Measurements from ENCODE around the gene APMAP.

APMAP gene

DNA sequence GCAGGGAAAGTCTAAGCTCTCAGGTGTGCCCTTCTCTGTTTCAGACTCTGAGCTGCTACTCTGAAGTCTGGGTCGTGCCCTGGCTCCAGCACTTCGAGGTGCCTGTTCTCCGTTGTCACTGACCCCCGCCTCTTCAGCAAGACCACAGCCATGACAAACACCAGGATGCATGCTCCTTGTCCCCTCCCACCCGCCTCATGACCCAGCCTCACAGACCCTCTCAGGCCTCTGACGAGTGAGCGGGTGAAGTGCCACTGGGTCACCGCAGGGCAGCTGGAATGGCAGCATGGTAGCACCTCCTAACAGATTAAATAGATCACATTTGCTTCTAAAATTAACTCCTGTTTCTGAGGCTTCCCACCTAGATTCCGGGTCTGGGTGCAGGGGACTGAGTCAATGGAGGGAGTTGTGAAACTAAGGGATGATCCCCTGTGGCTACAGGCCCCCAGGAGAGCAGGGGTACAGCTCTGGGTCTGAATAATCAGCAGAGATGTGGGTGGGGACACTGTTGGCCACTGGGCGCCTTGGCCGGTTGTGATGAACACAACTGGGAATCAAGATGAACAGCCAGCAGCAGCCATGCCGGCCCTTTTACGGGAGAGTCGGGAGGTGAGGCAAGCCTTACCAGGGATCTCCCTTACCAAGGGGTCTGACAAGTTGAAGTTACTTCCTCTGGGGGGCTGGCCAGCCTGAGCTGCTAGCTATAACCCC is 32.8 kb downstream of the APMAP start:
- peaks cover 68% of the 10 kb centered on the region for H3K36me3 ChIP-seq
- no peak for TF ChIP-seq CTCF (IDR thresholded peaks at IDR 0.05; ENCODE audit: low read depth, low read length)
- H3K4me3 ChIP-seq (ENCODE audit: low read depth, low read length): no peak overlapping the region
- H3K27ac ChIP-seq: no peak overlapping the region
- no peaks in the 10 kb centered on the region for H3K27me3 ChIP-seq (ENCODE audit: insufficient read depth, low read depth, severe bottlenecking)
- DNase-seq: no peak
- H3K9me3 ChIP-seq (ENCODE audit: severe bottlenecking): no peaks in the 10 kb centered on the region

DNA sequence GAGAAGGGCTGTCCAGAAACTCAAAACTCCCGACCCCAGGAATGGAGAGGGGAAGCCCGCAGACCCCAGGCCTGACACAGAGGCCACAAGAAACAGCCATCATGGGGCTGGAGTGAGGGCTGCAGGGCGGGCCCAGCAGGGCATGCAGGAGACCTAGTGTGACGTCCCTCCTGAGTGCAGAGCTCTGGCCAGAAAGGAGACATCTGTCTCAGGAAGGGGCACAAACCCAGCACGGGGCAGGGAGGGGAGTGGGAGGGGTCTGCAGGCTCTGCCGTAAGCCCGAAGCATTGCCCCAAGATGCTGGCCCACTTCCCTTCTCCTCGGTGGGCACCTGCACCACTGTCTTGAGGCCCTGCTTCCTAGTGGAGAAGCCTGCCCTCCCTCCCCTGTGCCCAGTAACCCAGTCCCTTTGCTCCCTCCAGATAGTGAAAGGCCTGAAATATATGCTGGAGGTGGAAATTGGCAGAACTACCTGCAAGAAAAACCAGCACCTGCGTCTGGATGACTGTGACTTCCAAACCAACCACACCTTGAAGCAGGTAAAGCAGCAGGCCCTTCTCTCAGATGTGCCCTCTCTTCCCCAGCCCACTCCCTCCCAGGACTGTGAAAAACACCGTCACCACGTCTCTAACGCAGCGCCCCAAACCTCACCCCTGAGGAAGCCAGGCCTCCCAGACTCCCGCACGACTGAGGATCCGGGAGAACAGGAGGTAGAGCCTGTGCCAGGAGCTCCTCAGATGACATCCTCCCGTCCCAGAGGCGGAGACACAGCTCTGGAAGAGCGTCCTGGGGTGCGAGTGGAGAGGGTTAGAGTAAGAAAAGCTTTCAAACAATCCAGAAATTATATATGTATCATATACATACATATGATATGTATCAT is 33.8 kb downstream of the APMAP start:
- no peak overlapping the region for H3K4me3 ChIP-seq (ENCODE audit: low read depth, low read length)
- DNase-seq: no peak
- TF ChIP-seq CTCF (IDR thresholded peaks at IDR 0.05; ENCODE audit: low read depth, low read length): no peak
- H3K27ac ChIP-seq: no peak overlapping the region
- no peaks in the 10 kb centered on the region for H3K27me3 ChIP-seq (ENCODE audit: insufficient read depth, low read depth, severe bottlenecking)
- H3K9me3 ChIP-seq (ENCODE audit: severe bottlenecking): no peaks in the 10 kb centered on the region
- peaks cover 68% of the 10 kb centered on the region for H3K36me3 ChIP-seq

DNA sequence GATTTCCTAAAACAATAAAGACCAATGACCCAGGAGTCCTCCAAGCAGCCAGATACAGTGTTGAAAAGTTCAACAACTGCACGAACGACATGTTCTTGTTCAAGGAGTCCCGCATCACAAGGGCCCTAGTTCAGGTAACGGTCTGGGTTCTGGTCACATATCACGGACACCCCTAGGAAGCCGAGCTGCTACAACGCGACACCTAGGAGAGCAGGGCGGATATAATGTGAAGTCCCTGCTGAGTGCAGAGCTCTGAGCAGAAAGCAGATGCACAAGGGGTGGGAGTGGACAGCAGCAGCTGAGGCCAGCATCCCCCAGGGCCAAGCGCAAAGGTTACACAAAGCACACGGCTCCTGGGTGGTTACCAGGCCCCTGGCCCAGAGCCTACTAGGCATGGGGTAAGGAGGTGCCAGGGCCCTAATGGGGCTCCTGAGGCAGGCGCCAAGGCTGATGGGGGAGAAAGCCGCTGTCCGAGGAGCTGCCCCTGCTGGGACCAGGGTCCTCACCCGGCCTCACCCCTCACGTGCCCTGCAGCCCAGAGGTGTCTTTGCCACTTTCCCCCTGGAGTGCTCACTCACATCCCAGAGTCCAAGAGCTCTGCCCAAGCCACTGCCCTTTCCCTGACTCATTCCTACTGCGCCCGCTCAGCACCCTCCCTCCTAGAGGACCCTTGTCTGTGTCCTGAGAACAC is 35.1 kb downstream of the APMAP start:
- no peak overlapping the region for H3K4me3 ChIP-seq (ENCODE audit: low read depth, low read length)
- no peaks in the 10 kb centered on the region for H3K9me3 ChIP-seq (ENCODE audit: severe bottlenecking)
- TF ChIP-seq CTCF (IDR thresholded peaks at IDR 0.05; ENCODE audit: low read depth, low read length): no peak
- H3K36me3 ChIP-seq: peaks cover 55% of the 10 kb centered on the region
- H3K27ac ChIP-seq: no peak overlapping the region
- DNase-seq: no peak
- H3K27me3 ChIP-seq (ENCODE audit: insufficient read depth, low read depth, severe bottlenecking): no peaks in the 10 kb centered on the region

DNA sequence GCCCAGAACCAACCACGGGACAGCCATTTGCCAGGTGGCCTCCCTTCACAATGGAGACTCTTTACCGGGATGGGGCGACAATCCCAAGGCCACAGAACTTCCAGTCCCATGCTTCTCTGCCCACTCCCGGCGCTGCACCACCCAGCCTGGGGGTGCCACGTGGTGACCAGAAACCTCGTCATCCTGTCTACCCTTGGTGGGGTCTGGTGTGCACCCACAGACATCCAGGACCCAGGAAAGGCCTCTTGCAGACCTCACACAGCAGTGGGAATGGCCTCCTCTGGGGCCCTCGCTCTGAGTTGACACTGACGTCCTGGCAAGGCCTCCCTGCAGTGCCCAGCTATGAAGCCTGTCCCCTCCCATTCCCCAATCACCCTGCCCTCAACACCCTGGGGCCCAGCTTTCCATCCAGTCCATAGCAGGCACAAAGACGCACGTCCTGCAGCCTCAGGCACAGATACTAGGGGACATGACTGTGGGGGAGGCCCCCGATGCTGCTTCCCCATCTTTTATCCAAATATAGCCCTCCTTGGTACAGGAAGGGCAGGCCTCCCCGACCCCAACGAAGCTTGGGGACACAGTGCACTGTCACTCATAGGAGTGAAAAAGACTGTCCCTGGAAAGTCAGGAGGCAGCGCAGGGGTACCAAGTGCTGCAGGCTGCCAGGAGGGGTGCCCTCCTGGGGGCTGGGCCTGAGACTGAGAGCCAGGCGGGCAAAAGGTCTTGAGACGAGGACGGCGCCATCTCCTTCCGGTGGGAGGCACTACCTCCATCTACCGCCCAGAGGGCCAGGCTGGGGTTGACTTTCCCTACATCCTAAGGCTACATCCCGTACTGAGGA is 36.3 kb downstream of the APMAP start:
- Histone ChIP-seq H3K27me3 (ENCODE audit: insufficient read depth, low read depth, severe bottlenecking) (no peaks in the 10 kb centered on the region), H3K36me3 (peaks cover 49% of the 10 kb centered on the region), H3K4me3 (ENCODE audit: low read depth, low read length) (no peak overlapping the region), H3K27ac (no peak overlapping the region), H3K9me3 (ENCODE audit: severe bottlenecking) (no peaks in the 10 kb centered on the region)
- no peak for TF ChIP-seq CTCF (IDR thresholded peaks at IDR 0.05; ENCODE audit: low read depth, low read length)
- DNase-seq: no peak

DNA sequence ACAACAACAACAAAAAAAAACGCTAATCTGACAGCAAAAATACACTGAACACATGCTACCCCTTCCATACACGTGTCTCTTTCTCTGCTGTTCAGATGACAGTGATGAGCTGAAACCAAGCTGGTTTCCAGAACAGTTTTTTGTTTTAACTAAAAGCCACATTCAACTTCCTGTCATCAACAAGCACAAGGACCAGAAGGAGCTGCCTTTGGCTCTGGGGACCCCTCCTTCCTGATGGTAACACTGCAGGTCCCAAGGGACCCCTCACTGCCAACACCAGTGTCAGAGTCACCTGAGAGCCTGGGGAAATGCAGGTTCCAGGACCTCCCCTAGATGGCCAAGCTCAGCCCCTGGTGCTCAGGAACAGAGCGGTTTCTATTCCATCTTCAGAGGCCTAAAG is 37.5 kb downstream of the APMAP start:
- no peak for DNase-seq
- Histone ChIP-seq H3K36me3 (peaks cover 37% of the 10 kb centered on the region), H3K27me3 (ENCODE audit: insufficient read depth, low read depth, severe bottlenecking) (no peaks in the 10 kb centered on the region), H3K9me3 (ENCODE audit: severe bottlenecking) (no peaks in the 10 kb centered on the region), H3K27ac (no peak overlapping the region), H3K4me3 (ENCODE audit: low read depth, low read length) (no peak overlapping the region)
- no peak for TF ChIP-seq CTCF (IDR thresholded peaks at IDR 0.05; ENCODE audit: low read depth, low read length)

All from WERI-Rb-1 (cell line).